HG02678 (cell line): ENCODE measurements around the gene SMC1B.

Source experiments
- ATAC-seq: cut with Tn5 transposase; IDR thresholded peaks from one replicate; pipeline ENCODE4 v1.9.1; 2021; ENCODE audit warnings: mild to moderate bottlenecking, moderate library complexity; ENCODE audit not compliant: unreplicated experiment

Gene SMC1B

GRCh38 chr22:45322873-45323525, 90.4 kb downstream of the SMC1B start:
- ATAC-seq = no peak

GRCh38 chr22:45321827-45322226, 91.6 kb downstream of the SMC1B start:
- no peak for ATAC-seq

GRCh38 chr22:45320357-45320976, 92.9 kb downstream of the SMC1B start:
- no peak for ATAC-seq

GRCh38 chr22:45319324-45319685, 94.1 kb downstream of the SMC1B start:
- ATAC-seq = no peak

GRCh38 chr22:45318558-45319323, 94.7 kb downstream of the SMC1B start:
- no peak for ATAC-seq

- no peak for ATAC-seq
Measured at GRCh38 chr22:45318168-45318557, 95.2 kb downstream of the SMC1B start.

- no peak for ATAC-seq
Measured at GRCh38 chr22:45317551-45318167, 95.7 kb downstream of the SMC1B start.

GRCh38 chr22:45316796-45317526, 96.4 kb downstream of the SMC1B start:
- ATAC-seq = no peak

- ATAC-seq = no peak
Measured at GRCh38 chr22:45314786-45315185, 98.6 kb downstream of the SMC1B start.

- ATAC-seq = no peak
Measured at GRCh38 chr22:45314054-45314721, 99.2 kb downstream of the SMC1B start.

GRCh38 chr22:45312856-45313255, 100.5 kb downstream of the SMC1B start:
- no peak for ATAC-seq

- no peak for ATAC-seq
Measured at GRCh38 chr22:45312415-45312814, 101.0 kb downstream of the SMC1B start.

- no peak for ATAC-seq
Measured at GRCh38 chr22:45310977-45311531, 102.3 kb downstream of the SMC1B start.

GRCh38 chr22:45310331-45310976, 102.9 kb downstream of the SMC1B start:
- ATAC-seq = no peak

GRCh38 chr22:45309422-45310227, 103.8 kb downstream of the SMC1B start, which contains the start of gene FAM118A:
Gene FAM118A (plus strand): TSS chr22:45309934. CDS start chr22:45322380, 12,446 bp downstream.
- peak; percentile 83 for ATAC-seq

GRCh38 chr22:45308957-45309421, 104.4 kb downstream of the SMC1B start:
- ATAC-seq = no peak

- no peak for ATAC-seq
Measured at GRCh38 chr22:45308391-45308956, 104.9 kb downstream of the SMC1B start.

GRCh38 chr22:45306139-45306538, 107.3 kb downstream of the SMC1B start:
- ATAC-seq = no peak
